HG03342 (cell line): ENCODE data around the gene ATP5PD.

Experiments used
- ATAC-seq: cut with Tn5 transposase; IDR thresholded peaks from one replicate; pipeline ENCODE4 v1.9.1; 2021; ENCODE audit warnings: mild to moderate bottlenecking, moderate library complexity; ENCODE audit not compliant: unreplicated experiment

ATP5PD gene

GRCh38 chr17:75046407-75047289, at the start of gene ATP5PD, which contains the start of gene KCTD2:
Gene ATP5PD (minus strand): TSS chr17:75046969. CDS start chr17:75042650, 4,319 bp downstream.
Gene KCTD2 (plus strand): TSS chr17:75047225. CDS start chr17:75047251, 26 bp downstream.
- ATAC-seq, result peak; percentile 93

GRCh38 chr17:75096082-75096625, 49.4 kb upstream of the ATP5PD start:
- no peak for ATAC-seq

GRCh38 chr17:75094871-75095399, 48.2 kb upstream of the ATP5PD start:
- ATAC-seq, result no peak

GRCh38 chr17:75093548-75094158, 46.9 kb upstream of the ATP5PD start:
- no peak for ATAC-seq

- ATAC-seq, result no peak
Measured at GRCh38 chr17:75091855-75092327, 45.1 kb upstream of the ATP5PD start.

- ATAC-seq, result no peak
Measured at GRCh38 chr17:75090871-75091854, 44.4 kb upstream of the ATP5PD start.

GRCh38 chr17:75088465-75089417, 42.0 kb upstream of the ATP5PD start:
- peak; percentile 9 for ATAC-seq

- peak; percentile 59 for ATAC-seq
Measured at GRCh38 chr17:75087558-75088453, 41.0 kb upstream of the ATP5PD start, which contains the start of gene SLC16A5. Gene SLC16A5 (plus strand): TSS chr17:75087954. CDS start chr17:75093637, 5,683 bp downstream.

GRCh38 chr17:75087182-75087557, 40.4 kb upstream of the ATP5PD start:
- no peak for ATAC-seq

GRCh38 chr17:75086496-75087181, 39.9 kb upstream of the ATP5PD start:
- no peak for ATAC-seq

GRCh38 chr17:75084039-75084660, 37.4 kb upstream of the ATP5PD start:
- no peak for ATAC-seq

- no peak for ATAC-seq
Measured at GRCh38 chr17:75082683-75083082, 35.9 kb upstream of the ATP5PD start.

GRCh38 chr17:75081611-75082540, 35.1 kb upstream of the ATP5PD start:
- ATAC-seq, result no peak

- ATAC-seq, result no peak
Measured at GRCh38 chr17:75079023-75079373, 32.2 kb upstream of the ATP5PD start.

- ATAC-seq, result no peak
Measured at GRCh38 chr17:75078284-75079022, 31.7 kb upstream of the ATP5PD start.
